ENCODE data around the gene STK39.
"Not testable (repeated sequence)": the region's sequence is repeated elsewhere in the genome, so short reads cannot be mapped to it uniquely, and the experiment has no call there.

The STK39 gene

DNA sequence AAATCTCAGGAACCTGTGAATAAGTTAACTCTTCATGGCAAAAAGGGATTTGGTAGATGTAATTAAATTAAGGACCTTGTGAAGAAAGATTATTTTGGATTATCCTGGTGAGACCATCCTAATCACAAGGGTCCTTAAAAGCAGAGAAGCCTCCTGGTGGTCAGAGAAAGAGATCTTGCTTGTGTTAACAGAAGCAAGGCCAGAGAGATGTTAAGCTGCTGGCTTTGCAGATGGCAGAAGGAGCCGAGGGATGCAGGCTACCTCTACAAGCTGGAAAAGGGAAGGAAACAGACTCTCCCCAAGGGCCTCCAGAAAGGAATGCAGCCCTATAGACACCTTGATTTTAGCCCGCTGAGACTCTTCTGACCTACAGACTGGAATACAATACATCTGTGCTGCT lies 197.0 kb downstream of the STK39 start:
- no peak for DNase-seq (ENCODE audit: low read depth in 2 of 2)

DNA sequence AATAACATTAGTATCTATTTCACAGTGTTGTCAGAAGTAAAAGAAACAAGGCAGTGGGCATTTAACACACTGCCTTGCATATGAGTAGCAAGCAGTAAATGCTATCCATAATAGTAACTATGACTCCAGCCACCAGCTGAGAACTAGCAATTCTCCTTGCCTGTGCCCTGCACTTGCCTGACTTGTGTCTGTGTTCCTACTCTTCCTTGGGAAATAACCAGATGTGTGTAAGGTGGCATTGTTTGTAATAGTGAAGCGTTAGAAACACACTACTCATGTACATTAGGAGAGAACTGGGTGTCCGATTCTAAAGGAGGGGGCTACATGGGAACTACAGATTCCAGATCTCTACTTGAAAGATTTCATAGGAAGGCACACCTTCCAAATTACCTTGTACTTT lies 197.8 kb downstream of the STK39 start:
- DNase-seq (ENCODE audit: low read depth in 2 of 2): no peak

DNA sequence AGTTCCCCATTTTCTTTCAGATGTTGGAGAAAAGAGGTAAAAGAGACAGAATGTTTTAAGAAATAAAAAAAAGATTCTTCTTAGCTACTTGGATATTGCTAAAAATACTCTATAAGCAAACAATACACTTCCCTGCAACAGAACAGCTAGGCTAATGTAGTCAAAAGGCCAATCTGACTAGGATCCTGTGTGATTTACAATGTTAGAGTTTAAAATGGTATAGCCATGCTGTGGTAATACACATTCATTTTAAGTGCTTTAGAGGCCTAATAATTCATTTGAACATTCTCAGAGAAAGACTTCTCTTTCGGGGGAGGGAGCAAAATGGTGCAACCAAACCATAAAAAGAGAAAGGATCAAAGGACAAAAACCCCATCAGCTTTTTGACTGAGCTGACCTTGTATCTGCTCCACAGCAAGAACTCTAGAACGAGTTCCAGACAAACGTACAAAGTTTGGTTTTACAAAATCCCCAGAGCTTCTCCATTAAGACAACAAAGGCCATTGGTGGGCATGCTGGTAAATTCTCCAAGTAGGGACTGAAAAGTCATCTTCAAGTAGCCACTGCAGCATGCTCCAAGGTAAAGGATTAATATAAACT lies 200.2 kb downstream of the STK39 start:
- no peak for DNase-seq (ENCODE audit: low read depth in 2 of 2)

DNA sequence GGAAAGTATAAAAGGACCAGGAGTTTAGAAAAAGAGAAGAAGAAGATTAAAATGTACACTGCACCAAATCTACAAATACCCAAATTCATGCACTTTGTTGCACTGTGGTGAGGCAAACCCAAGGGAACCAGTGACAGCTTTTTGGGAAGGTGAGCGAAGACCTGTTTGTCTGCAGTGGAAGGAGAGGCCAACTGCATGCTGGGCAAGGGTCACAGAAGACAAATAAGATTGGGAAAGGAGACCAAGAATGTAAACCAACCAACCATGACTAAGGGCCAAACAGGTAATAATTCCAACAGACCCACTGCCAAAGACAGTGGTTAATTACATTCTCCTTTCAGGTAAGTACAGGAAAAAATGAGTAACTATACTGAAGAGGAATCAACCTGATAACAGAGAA lies 202.8 kb downstream of the STK39 start:
- no peak for DNase-seq (ENCODE audit: low read depth in 2 of 2)

DNA sequence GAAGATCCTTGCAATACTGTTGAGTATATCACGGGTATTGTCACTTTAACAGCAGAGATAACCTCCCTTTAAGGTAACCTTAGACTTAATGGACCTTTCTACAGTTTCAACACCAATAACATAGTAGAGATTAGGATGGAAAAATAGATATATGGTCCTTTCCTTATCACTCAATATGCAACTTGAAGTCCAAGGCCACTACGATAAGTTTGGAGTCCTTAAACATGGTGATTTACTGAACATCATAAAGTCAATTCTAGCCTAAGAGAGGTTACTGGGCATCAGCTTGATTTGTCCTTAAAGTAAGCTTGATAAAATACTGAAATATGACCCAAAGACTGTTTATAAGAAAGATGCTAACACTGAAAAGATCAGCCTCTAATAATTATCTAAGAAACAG lies 203.2 kb downstream of the STK39 start:
- no peak for DNase-seq (ENCODE audit: low read depth in 2 of 2)

DNA sequence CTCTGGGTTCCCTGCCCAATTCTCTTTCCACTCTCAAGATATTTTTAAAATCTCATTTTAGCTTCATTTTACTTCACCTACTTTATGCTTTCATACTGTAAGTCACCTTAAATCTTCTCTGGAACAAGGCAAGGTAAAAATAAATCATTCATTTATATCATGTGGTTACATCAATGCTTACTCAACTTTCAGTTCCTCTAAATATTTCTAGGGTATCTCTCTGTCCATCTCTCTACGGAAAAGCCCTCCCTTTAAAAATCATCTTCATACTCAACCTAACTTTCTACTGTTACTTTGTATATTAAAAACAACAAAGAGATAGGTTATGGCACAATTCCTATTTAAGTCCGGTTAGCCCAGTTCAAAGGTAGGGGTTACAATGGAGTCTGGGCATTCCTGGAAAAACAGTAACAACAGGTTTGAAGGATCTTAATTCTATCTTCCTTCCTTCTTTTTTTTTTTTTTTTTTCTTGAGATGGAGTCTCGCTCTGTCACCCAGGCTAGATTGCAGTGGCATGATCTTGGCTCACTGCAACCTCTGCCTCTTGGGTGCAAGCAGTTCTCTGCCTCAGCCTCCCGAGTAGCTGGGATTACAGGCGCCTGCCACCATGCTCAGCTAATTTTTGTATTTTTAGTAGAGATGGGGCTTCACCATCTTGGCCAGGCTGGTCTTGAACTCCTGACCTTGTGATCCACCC lies 205.1 kb downstream of the STK39 start:
- DNase-seq (ENCODE audit: low read depth in 2 of 2): not testable (repeated sequence)

DNA sequence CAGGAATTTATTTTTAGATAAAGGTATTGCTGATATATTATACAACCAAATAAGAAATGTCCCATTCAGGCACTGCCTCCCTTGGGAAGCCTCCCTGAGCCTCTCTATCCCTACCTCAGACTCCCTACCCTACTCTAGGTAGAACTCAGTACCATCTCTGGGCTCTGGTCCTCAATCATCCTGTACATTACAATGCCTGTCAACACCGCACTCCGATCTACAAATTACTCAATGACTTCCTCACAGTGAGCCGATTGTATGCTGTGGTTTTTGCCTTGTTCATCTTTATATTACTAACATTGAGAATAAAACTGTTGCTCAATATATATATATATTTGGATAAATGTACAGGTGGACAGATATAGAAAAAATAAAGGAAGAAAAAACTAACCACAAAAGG lies 207.5 kb downstream of the STK39 start:
- DNase-seq (ENCODE audit: low read depth in 2 of 2): no peak

DNA sequence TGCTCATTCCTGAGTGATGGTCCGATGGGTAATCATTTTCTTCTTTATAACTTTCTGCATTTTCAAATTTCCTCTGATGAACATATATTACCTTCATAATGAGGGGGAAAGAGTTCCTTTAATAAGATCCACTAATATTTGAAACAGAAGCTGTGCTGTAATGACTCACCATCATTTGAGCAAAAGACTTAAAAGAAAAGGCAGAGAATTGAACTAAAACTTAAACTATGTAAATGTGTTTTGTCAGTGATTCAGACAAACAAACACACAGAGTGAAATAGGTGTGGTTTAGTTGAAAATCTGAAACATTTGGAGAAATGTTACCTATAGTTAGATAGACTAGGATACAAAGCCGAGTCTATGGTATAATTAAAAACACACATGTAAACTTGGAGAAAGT lies 209.6 kb downstream of the STK39 start:
- no peak for DNase-seq (ENCODE audit: low read depth in 2 of 2)

DNA sequence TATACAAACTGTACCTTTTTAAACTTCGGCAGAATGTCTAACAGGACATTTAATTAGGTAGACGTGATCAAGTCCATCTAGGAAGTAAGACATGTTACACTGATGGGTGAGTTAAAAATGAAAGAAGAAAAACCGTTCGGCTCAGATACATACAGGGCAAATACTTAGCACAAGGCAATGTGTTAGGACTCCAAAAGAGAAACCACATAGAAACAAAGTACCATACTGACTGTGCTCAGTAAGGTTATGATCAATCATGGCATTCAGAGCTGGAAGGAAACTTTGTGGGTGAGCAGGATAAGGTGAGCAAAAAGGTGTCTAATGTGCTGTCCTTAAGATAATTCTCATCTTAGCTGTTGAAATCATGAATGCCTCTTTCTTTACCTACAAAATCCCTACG lies 211.9 kb downstream of the STK39 start:
- no peak for DNase-seq (ENCODE audit: low read depth in 2 of 2)

DNA sequence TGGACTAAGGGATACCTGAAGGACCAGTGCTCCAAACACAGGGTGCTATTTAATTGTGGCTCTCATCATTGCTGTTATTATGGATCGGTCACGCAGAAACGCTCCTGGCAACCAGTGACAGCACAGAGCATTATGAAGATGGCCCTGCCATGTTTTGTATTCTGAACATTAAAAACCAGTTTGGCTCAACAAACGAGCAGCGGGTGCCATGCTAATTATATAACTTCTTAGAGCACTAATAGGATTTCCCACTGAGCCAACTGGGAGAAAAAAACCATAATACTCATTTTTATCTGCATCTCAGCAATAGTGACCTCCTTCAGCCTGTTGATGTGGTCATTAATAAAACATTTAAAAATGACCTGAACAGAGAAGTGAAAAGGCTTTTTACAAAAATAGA lies 212.8 kb downstream of the STK39 start:
- DNase-seq (ENCODE audit: low read depth in 2 of 2): no peak

GRCh38 chr2:168033966-168034365 lies 213.4 kb downstream of the STK39 start:
- no peak for DNase-seq (ENCODE audit: low read depth in 2 of 2)

DNA sequence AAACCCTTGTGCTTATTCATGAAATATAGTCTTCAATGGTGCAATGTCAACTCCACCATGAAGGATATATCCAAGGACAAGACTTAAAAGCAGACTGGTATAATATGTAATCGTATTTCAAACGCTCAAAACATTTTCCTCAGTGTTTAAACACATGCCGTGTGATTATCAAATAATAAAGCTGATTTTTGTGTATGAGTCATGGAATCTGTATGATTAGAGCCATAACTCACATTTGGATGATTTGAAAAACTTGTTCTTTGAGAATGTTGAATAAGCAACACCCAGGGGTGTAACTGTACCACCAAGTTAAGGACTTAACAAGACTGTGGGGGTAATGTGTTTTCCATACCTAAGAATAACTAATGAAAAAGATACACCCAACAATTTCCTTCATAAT lies 215.3 kb downstream of the STK39 start:
- no peak for DNase-seq (ENCODE audit: low read depth in 2 of 2)

- DNase-seq (ENCODE audit: low read depth in 2 of 2): no peak
These were observed 216.4 kb downstream of the STK39 start for GRCh38 chr2:168030862-168031624.

GRCh38 chr2:168029071-168029470 lies 218.3 kb downstream of the STK39 start:
- DNase-seq (ENCODE audit: low read depth in 2 of 2): no peak

DNA sequence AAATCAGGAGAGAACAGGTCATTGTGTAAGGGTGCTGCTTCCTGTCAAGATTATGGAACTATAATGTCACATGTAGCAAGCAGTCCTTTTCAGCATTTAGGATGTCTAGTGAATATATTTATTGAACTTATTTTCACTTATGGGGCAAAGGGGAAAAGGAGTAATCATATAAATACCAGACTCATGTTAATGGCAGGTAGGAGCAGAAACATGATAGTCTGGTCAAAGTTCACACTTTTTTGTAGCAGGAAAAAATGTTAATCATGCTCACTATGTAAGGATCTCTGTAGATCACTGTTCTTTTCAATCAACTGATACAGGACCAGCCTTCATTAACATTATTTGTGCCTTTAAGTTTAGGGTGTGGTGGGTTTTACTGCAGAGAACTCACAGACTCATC lies 219.0 kb downstream of the STK39 start:
- DNase-seq (ENCODE audit: low read depth in 2 of 2): no peak

GRCh38 chr2:168025487-168026202 lies 221.8 kb downstream of the STK39 start:
- no peak for DNase-seq (ENCODE audit: low read depth in 2 of 2)

DNA sequence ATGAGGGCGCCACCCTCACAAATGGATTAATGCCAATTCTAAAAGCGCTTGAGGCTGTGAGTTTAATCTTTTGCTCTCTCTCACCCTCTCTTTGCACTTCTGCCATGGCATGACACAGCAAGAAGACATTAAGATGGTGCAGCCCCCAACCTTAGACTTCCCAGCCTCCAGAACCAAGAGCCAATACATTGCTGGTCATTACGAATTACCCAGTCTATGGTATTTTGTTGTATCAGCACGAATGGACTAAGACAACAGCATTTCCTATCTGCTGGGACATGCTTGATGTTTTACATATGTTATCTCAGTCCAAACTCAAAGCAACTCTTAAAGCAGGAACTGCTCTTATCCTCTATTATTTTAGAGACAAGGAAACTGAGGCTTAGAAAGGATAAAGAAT lies 222.9 kb downstream of the STK39 start:
- DNase-seq (ENCODE audit: low read depth in 2 of 2): no peak

GRCh38 chr2:168021800-168022587 lies 225.4 kb downstream of the STK39 start:
- no peak for DNase-seq (ENCODE audit: low read depth in 2 of 2)

GRCh38 chr2:168015274-168015953 lies 232.0 kb downstream of the STK39 start:
- no peak for DNase-seq (ENCODE audit: low read depth in 2 of 2)

DNA sequence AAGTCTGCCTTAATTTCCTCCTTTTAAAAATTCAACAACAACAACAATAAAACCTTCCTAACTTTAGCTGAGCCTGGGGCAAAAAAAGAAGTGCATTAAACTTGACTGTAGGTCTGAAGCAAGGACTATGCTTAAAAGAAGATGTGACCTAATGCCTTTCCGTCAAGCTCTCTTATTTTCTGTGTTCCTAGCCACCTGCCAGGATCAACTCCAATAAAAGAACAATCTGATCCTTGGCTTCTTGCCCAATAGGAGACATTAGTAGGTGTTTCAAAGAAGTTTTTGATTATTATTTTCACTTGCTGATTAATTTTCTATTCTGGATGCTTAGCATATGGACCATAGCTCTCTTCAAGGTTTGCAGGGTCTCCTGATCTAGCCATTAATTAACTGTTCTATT lies 237.5 kb downstream of the STK39 start:
- DNase-seq (ENCODE audit: low read depth in 2 of 2): no peak

GRCh38 chr2:168008646-168009195 lies 238.7 kb downstream of the STK39 start:
- no peak for DNase-seq (ENCODE audit: low read depth in 2 of 2)
